ENCODE data around the gene ERI3.

Gene ERI3, protein sequence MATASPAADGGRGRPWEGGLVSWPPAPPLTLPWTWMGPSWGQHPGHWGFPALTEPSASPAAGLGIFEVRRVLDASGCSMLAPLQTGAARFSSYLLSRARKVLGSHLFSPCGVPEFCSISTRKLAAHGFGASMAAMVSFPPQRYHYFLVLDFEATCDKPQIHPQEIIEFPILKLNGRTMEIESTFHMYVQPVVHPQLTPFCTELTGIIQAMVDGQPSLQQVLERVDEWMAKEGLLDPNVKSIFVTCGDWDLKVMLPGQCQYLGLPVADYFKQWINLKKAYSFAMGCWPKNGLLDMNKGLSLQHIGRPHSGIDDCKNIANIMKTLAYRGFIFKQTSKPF
- 16.1 to 49.1 (median 32.9) reads per million in 9 experiments for total RNA-seq

DNA sequence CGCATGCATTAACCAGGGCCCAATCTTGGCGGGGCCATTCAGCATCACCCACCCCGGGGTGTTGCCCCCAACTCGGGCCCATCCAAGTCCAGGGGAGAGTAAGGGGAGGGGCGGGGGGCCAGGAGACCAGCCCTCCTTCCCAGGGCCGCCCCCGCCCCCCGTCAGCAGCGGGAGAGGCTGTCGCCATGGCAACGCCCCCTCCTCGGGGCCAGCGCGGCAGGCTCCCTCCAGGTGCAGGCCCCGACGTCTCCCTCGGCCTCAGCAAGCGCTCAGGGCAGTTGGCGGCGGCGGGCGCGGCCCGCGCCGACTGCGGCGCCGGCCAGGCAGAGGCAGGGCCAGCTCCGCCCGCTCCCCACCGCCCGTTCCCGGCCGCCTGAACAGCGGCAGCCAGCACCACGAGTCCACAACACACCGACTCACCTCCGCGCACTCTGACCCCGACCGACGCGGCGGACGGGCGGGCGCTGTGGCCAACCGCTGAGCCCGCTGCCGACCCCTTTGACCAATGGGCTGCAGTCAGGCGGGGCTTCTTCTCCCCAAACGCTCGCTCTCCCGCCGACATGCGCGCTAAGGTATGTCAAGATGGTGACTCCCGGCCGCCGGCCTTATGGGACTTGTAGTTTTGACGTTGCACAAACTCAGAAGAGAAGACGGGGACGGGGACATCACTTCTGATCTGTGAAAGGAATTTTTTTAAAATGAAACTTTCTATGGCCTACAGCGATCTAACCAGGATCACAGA lies at the start of gene ERI3:
Gene ERI3 (minus strand): TSS at position 418 of the 742 bp plus-strand sequence. CDS start 231 bp downstream, at position 187.
- no peaks in the 10 kb centered on the region for H3K9me3 Mint-ChIP-seq
- peak within 1 kb of the TSS; percentile 84 to 97 for H3K4me3 Mint-ChIP-seq
- peaks cover 13 to 30% of the 10 kb centered on the region in 2 donors for H3K4me1 Mint-ChIP-seq (ENCODE audit: low read depth in 2 of 2)
- H3K36me3 Mint-ChIP-seq (ENCODE audit: insufficient read depth), result peaks cover 16% of the 10 kb centered on the region
- no peaks in the 10 kb centered on the region for H3K27me3 Mint-ChIP-seq
- peak within 1 kb of the TSS; percentile 90 to 95 for H3K27ac Mint-ChIP-seq
- peak; percentile 98 for ATAC-seq (replicated peaks)
- DNase-seq, result peak; percentile 93 to 95 (median 94)

DNA sequence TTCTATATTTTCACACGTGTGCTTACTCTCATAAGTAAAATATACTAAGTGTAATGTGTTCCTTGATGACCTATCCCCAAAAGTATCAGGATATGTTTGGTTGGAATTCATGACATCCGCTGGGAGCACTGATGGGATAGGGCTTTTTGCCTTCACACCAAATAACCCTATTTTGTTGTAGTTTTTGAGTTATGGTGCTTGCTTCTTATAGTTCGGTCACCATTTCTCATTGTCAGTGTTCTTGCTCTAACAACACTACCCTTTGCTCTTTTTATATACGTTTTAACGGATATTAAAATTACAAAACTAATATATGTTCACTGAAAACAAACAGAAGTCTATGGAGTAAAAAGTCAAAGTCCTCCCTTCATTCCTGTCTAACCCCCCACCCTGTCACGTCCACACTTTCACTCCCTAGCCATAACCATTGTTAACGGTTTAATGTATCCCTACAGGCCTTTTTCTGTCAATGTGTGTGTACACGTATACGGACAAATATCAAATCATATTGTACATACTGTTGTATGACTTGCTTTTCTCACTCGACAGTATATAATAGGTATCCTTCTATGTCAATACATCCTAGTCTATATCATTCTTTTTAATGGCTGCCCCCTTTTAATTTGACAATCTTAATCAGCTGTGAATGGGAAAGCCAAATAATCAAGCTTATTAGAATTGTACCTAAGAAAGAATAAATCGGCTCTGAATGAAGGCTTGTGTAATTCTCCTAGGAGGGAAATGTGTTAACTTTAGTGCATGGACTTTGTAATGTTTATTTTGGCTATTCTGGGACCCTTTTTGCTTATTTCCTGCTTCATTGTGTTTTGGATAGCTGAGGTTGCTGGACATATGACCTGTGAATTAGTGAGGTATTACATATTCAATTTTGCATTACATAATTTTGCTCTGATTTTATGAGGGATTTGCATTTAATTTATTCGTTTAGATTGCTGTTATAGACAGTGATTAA lies 46.5 kb upstream of the ERI3 start:
- Mint-ChIP-seq H3K27me3 (peaks cover 57 to 64% of the 10 kb centered on the region in 2 donors), H3K4me3 (no peak overlapping the region), H3K9me3 (no peaks in the 10 kb centered on the region), H3K36me3 (ENCODE audit: insufficient read depth) (peaks cover 7% of the 10 kb centered on the region), H3K4me1 (ENCODE audit: low read depth in 2 of 2) (peaks cover 11 to 16% of the 10 kb centered on the region in 2 donors), H3K27ac (no peak overlapping the region)
- DNase-seq, result no peak
- no peak for ATAC-seq (replicated peaks)

DNA sequence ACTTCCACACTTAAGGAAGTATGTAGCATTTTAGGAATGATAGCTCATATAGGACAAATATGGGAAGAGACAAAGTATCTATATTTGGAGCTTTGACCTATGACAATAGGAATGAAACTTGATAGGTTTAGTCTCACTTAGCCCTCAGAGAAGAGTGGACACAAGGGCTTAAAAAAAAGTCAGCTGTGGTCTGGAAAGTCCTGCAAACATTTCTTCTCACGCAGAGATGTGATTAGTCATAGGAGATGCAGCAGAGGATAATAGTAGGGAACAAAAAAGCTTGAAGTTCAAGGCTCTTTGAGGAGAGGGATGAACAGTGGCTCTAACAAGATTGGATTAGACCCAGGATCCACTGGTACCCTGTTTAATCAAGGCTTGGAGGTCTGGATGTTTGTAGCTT lies 35.2 kb upstream of the ERI3 start:
- DNase-seq (no peak), ATAC-seq (replicated peaks) (no peak)
- Mint-ChIP-seq H3K4me1 (ENCODE audit: low read depth in 2 of 2) (no peaks in the 10 kb centered on the region), H3K27me3 (peaks cover 14 to 17% of the 10 kb centered on the region in 2 donors), H3K27ac (no peak overlapping the region), H3K4me3 (no peak overlapping the region), H3K36me3 (ENCODE audit: insufficient read depth) (no peaks in the 10 kb centered on the region), H3K9me3 (no peaks in the 10 kb centered on the region)

DNA sequence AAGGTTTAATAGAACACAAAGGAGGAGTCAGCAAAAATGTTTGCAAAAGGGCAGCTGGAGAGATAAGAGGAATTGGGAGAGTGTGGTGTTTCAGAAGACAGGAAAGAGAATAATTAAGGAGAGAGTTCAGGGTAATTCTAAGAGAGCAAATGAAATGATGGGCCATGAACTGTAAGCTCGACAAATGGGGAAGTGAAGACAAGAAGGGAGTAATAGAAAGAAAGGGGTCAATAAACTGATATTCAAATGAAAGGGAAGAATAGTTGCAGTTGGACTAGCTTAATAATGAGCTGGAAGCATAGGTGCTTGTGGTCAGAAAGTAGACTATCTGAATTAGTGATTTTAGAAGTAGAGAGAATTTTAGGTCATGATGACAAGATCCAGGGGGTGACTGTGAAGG lies 34.4 kb upstream of the ERI3 start:
- no peaks in the 10 kb centered on the region for H3K36me3 Mint-ChIP-seq (ENCODE audit: insufficient read depth)
- peaks cover 6 to 12% of the 10 kb centered on the region in 2 donors for H3K27me3 Mint-ChIP-seq
- no peak overlapping the region for H3K27ac Mint-ChIP-seq
- no peak overlapping the region for H3K4me3 Mint-ChIP-seq
- ATAC-seq (replicated peaks) (no peak), DNase-seq (no peak)
- no peaks in the 10 kb centered on the region for H3K4me1 Mint-ChIP-seq (ENCODE audit: low read depth in 2 of 2)
- no peaks in the 10 kb centered on the region for H3K9me3 Mint-ChIP-seq

DNA sequence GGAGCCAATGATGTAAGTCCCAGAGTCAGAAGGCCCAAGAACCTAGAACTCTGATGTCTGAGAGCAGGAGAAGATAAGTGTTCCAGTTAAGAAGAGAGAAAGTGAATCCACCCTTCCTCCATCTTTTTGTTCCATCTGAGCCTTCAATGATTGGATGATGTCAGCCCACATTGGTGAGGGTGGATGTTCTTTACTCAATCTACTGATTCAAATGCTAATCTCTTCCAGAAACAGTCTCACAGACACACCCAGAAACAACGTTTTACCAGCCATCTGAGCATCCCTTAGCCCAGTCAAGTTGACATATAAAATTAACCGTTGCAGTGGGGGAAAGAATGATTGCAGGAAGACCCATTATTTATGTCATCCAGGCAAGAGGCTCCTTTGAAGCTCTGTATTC lies 33.5 kb upstream of the ERI3 start:
- Mint-ChIP-seq H3K36me3 (ENCODE audit: insufficient read depth) (no peaks in the 10 kb centered on the region), H3K9me3 (no peaks in the 10 kb centered on the region), H3K4me1 (ENCODE audit: low read depth in 2 of 2) (no peaks in the 10 kb centered on the region), H3K4me3 (no peak overlapping the region), H3K27ac (no peak overlapping the region), H3K27me3 (peaks cover 0 to 7% of the 10 kb centered on the region in 2 donors)
- ATAC-seq (replicated peaks), result no peak
- no peak for DNase-seq

DNA sequence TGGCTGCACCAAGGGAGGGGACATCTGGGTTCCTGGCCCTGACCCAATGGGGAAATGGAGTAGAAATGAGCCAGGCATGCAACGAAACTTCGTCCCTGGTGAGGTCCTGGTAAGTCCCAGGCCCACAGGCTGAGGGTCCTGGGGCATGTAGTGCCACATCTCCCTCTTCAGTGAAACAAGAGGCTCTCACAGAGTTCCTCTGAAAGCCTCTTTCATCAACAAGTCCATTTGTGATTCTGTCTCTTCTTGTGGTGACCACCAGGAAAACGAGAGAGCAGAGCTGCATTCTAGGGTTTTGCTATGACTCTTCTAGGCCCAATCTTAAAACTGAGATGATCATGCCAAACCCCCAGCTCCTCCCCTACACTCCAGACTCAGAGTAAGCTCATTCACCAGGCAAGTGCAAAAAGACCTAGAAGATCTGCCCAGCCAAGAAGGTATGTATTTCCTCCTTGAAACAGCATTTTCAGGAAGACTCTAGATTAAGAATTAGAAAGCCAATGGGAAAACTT lies 25.7 kb upstream of the ERI3 start:
- no peaks in the 10 kb centered on the region for H3K9me3 Mint-ChIP-seq
- no peaks in the 10 kb centered on the region for H3K36me3 Mint-ChIP-seq (ENCODE audit: insufficient read depth)
- no peaks in the 10 kb centered on the region for H3K4me1 Mint-ChIP-seq (ENCODE audit: low read depth in 2 of 2)
- H3K27ac Mint-ChIP-seq, result no peak overlapping the region
- H3K27me3 Mint-ChIP-seq, result peaks cover 0 to 7% of the 10 kb centered on the region in 2 donors
- no peak for ATAC-seq (replicated peaks)
- H3K4me3 Mint-ChIP-seq, result no peak overlapping the region
- no peak for DNase-seq

DNA sequence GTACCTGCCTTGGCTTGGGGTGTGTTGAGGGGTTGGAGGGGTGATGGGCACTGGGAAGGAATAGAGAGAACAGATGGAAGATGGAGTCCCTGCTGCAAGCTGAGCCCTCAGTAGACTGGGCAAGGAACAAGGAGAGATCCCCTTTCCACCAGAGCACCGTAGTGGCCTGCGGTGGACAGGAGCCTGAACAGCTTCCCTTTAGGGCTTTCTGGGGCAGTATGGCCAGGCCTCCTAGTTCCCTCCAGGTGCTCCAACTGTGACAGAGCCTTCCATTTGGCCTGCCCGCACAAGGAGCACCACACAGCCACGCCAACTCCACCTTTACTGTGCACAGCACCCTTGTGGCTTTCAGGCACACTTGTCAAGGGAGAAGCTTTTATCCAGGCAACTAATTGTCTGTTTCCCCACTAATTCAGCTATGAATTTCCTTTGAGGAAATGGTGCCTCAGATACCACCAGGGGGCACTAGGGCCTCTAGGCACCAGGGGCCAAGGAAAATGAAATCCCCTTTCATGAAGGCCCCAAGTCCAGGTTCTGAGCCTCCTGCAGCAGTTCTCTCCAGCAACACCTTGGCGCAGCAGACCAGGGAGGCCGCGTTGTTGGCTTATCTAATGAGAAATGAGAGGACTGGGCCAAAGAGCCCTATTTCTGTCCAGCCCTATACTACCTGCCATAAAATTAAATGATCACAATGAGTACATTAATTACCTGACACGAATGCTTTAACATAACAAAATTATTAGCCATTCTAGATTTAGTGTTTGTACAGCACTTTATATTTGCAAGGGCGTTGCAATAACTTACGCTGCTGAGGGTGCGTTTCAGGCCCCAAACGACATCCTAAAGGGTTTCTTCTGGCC lies 23.1 kb upstream of the ERI3 start:
- Mint-ChIP-seq H3K4me1 (ENCODE audit: low read depth in 2 of 2) (no peaks in the 10 kb centered on the region), H3K27me3 (peaks cover 0 to 7% of the 10 kb centered on the region in 2 donors), H3K36me3 (ENCODE audit: insufficient read depth) (no peaks in the 10 kb centered on the region), H3K4me3 (no peak overlapping the region), H3K27ac (no peak overlapping the region), H3K9me3 (no peaks in the 10 kb centered on the region)
- peak; percentile 24 to 41 (median 29) for DNase-seq
- peak; percentile 31 for ATAC-seq (replicated peaks)

DNA sequence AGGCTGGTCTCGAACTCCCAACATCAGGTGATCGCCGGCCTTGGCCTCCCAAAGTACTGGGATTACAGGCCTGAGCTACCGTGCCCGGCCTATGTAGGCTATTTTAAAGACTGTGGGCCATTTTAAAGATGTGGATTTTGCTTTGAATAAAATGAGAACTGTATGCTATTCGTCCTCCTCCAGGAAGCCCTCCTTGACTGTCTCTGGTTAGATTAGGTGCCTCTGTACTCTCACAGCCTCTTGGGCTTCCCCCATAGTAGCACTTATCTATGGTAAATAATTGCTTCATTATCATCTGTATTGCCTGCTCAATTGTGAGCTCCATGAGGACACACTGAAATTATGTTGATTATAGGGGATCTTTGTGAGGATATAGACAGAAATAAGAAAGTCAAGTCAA lies 20.5 kb upstream of the ERI3 start:
- Mint-ChIP-seq H3K36me3 (ENCODE audit: insufficient read depth) (no peaks in the 10 kb centered on the region), H3K9me3 (no peaks in the 10 kb centered on the region), H3K27me3 (peaks cover 0 to 3% of the 10 kb centered on the region in 2 donors), H3K27ac (no peak overlapping the region), H3K4me1 (ENCODE audit: low read depth in 2 of 2) (no peaks in the 10 kb centered on the region), H3K4me3 (no peak overlapping the region)
- DNase-seq, result no peak
- ATAC-seq (replicated peaks), result no peak

DNA sequence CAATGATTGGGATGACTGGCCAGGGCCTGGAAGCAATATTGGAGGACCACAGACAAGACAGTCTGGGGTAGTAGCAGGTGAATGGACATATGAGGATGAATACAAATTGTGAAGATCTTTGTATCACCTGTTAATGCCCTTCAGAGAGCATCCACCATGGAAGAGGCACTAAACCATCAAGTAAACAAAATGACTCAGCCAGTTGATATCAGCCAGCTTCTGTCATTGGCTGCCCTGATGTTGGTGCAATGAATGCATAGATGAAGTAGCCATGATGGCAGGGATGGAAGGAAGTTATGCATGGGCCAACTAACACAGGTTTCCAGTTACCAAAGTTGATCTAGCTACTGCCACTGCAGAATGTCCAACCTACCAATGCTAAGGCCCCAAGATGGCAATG lies 16.1 kb upstream of the ERI3 start:
- DNase-seq (no peak), ATAC-seq (replicated peaks) (no peak)
- H3K27me3 Mint-ChIP-seq, result peaks cover 0 to 25% of the 10 kb centered on the region in 2 donors
- H3K36me3 Mint-ChIP-seq (ENCODE audit: insufficient read depth), result no peaks in the 10 kb centered on the region
- no peak overlapping the region for H3K27ac Mint-ChIP-seq
- H3K4me1 Mint-ChIP-seq (ENCODE audit: low read depth in 2 of 2), result no peaks in the 10 kb centered on the region
- no peaks in the 10 kb centered on the region for H3K9me3 Mint-ChIP-seq
- no peak overlapping the region for H3K4me3 Mint-ChIP-seq

DNA sequence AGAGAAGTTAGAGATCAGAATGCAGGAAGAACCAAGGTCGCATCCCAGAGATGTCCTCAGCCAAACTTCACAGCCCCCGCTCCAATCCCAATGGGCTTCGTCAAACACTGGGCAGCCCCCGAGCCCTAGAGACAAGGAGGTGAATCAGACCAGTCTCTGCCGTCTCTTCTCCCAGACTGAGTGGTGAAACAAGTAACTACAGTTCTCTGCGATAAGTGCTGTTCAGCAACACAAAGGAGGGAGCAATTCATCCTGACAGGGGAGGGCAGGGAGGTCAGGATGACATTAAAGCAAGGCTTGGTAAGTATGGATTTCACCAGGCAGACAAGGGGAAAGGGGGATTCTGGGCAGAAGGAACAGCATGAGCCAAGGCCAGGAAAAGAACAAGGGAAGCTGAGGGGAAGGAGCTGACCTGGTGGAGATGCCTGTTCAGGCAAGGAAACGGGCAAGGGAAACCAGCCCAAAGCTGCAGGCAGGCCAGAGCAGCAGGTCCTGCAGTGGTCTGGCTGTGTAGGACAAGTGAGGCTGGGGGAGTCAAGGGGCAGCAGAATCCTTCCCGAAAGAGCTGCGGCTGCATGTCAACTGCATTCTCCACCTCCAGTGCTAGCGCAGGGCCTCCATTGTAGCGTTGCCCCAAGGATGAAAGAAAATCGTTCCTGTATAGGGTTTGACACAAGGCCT lies 13.6 kb upstream of the ERI3 start:
- no peak overlapping the region for H3K27ac Mint-ChIP-seq
- H3K4me1 Mint-ChIP-seq (ENCODE audit: low read depth in 2 of 2), result no peaks in the 10 kb centered on the region
- H3K27me3 Mint-ChIP-seq, result peaks cover 0 to 25% of the 10 kb centered on the region in 2 donors
- no peak for DNase-seq
- no peak for ATAC-seq (replicated peaks)
- H3K4me3 Mint-ChIP-seq, result no peak overlapping the region
- H3K36me3 Mint-ChIP-seq (ENCODE audit: insufficient read depth), result no peaks in the 10 kb centered on the region
- H3K9me3 Mint-ChIP-seq, result no peaks in the 10 kb centered on the region

DNA sequence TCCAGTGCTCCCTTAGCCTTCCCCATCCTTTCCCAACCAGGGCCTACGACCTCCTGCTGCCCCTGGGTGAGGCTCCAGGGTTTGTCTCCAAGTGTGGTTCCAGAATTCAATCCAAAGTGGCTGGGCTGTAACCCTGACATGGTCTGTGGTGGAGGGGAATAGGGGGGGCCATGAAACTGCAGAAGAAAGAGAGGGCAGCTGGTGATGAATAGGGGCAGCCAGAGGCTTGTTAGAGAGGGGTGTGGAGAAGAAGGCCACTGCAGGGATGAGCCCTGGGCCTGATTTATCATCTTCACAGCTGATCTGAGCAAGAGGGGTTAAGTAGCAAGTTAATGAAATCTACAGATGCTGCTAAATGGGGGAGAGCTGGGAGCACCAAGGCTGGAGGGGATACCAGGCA lies 12.9 kb upstream of the ERI3 start:
- no peak overlapping the region for H3K27ac Mint-ChIP-seq
- H3K36me3 Mint-ChIP-seq (ENCODE audit: insufficient read depth), result no peaks in the 10 kb centered on the region
- peaks cover 0 to 25% of the 10 kb centered on the region in 2 donors for H3K27me3 Mint-ChIP-seq
- no peaks in the 10 kb centered on the region for H3K4me1 Mint-ChIP-seq (ENCODE audit: low read depth in 2 of 2)
- H3K4me3 Mint-ChIP-seq, result no peak overlapping the region
- DNase-seq (no peak), ATAC-seq (replicated peaks) (no peak)
- no peaks in the 10 kb centered on the region for H3K9me3 Mint-ChIP-seq

DNA sequence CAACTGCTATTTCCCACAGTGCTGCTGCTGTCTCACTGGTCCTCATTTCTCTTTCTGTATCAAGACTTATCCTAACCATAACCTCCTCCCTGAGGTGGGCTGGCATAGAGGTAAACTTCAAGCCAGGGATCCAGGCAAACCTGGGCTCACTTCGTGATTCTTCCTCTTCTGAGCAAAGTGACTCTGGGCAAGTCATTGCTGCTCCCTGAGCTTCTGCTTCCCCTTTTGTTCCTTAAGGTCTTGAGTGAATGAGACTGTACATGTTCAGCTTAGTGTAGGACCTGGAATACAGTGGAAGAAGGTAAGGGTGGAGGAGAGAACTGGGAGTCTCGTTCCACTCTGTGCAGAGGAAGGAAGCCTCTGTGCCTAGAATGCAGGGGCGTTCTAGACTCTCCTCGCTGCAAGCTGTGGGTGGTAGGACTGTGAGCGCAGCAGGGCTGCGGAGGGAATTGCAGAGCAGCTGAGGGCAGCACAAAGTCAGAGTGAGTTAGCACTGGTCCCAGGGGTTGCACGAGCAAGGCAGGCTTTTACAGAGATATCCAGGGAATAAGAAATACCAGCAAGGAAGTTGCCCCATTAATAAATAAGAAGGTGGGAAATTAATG lies 11.4 kb upstream of the ERI3 start:
- no peak for ATAC-seq (replicated peaks)
- Mint-ChIP-seq H3K27ac (no peak overlapping the region), H3K9me3 (no peaks in the 10 kb centered on the region), H3K36me3 (ENCODE audit: insufficient read depth) (no peaks in the 10 kb centered on the region), H3K27me3 (peaks cover 0 to 25% of the 10 kb centered on the region in 2 donors), H3K4me3 (no peak overlapping the region), H3K4me1 (ENCODE audit: low read depth in 2 of 2) (no peaks in the 10 kb centered on the region)
- DNase-seq, result no peak
